Pancreas (tissue), 10 donors: ENCODE measurements around the gene SPEM2. TPM values are rescaled to one million over a fixed set of nuclear protein-coding genes. Genes with fewer than 3 reads are reported as not detected.
A peak's percentile ranks its signal among the peaks of the same experiment; 100 is the strongest.

ENCODE experiments used
- ATAC-seq, 4 donors: fragments of 200-7000 bp; cut with Tn5 transposase; one replicate each; pipeline versions ENCODE4 v1.8.0 to v1.9.1; 2020; ENCODE audit warnings: mild to moderate bottlenecking in 4 of 4, moderate library complexity in 4 of 4
- DNase-seq, 6 donors: peaks; one replicate each; pipeline ENCODE4 v3.0.0-alpha.2; 2020
- FAIRE-seq: peaks from 2 replicates; lab custom pipeline; 2012; peaks lifted over from hg19 to GRCh38; lab: Jason Lieb, UNC
- H3K27ac ChIP-seq, 4 donors: fragments of 200-600 bp; sonication (generic); 1 replicate in 3 of 4; 2 replicates in 1 of 4; pipeline versions ENCODE4 v1.5.0 to v1.8.0; 2020
- H3K27me3 ChIP-seq, 4 donors: fragments of 200-600 bp; one replicate each; pipeline ENCODE4 v1.8.0; 2021
- H3K36me3 ChIP-seq, 3 donors: fragments of 200-600 bp; sonication (generic) in 1 of 3; one replicate each; pipeline versions ENCODE4 v1.5.0 to v1.8.0; 2020 to 2021
- H3K4me1 ChIP-seq, 3 donors: fragments of 200-600 bp; one replicate each; pipeline ENCODE4 v1.8.0; 2021
- H3K4me3 ChIP-seq, 4 donors: fragments of 200-600 bp; sonication (generic) in 2 of 4; one replicate each; pipeline versions ENCODE4 v1.5.0 to v1.8.0; 2020 to 2021
- H3K9me3 ChIP-seq, 4 donors: fragments of 200-600 bp; one replicate each; pipeline ENCODE4 v1.8.0; 2021
- WGBS, 2 donors: extraction: QIAGEN DNeasy Blood & Tissue Kit; methylation state at CpG; one replicate each; pipeline ENCODE4 v1.1.7; 2013; 5-methylcytosine and 5-hydroxymethylcytosine counted together
- intact Hi-C, 3 donors: fragments of 100-400 bp; cut with DNase I; formaldehyde crosslinking; loops; one replicate each; pipeline versions ENCODE4 v1.11.1 to v1.14.2; 2022
- polyA plus RNA-seq, 2 donors: library from polyadenylated mRNA; stranded (reverse); fragments of 200-250 nt; gene quantifications; one replicate each; pipeline ENCODE4 v1.2.3, GENCODE V29; 2013
- total RNA-seq, 6 donors: library from RNA; stranded (reverse); fragmentation: NEBNext Ultra II Directional in 4 of 6; extraction: Animal tissue kit (Norgen Biotek cat#: 25700) in 4 of 6; gene quantifications; one replicate each; pipeline versions ENCODE4 v1.2.1 to v1.2.4, GENCODE V29; 2021 to 2023
- TF ChIP-seq, protein P1 (sequence below), 4 donors: fragments of 200-600 bp; sonication (generic) in 3 of 4; IDR thresholded peaks; one replicate each; pipeline versions ENCODE4 v1.5.0 to v1.8.0; 2021; ENCODE audit warnings: antibody characterized with exemption in 4 of 4
- donor health status: healthy with polysubstance abuse.
- donor health status: DM: no; HTN: no; CAD: no; lungs with moderate emphysema.
- donor health status: DM: no; HTN: no; CAD: no.
- donor health status: control.
- donor health status: control.
- donor health status: Bipolar disorder and iron deficiency.
- donor health status: DM: yes; HTN: yes; CAD: no.
- donor health status: DM: no; HTN: no; CAD: no.
- donor health status: DM: no; HTN: no; CAD: no.
- donor health status: DM: yes; HTN: yes; CAD: no.

Gene SPEM2
- total and polyA plus RNA-seq, 8 donors = not detected

DNA sequence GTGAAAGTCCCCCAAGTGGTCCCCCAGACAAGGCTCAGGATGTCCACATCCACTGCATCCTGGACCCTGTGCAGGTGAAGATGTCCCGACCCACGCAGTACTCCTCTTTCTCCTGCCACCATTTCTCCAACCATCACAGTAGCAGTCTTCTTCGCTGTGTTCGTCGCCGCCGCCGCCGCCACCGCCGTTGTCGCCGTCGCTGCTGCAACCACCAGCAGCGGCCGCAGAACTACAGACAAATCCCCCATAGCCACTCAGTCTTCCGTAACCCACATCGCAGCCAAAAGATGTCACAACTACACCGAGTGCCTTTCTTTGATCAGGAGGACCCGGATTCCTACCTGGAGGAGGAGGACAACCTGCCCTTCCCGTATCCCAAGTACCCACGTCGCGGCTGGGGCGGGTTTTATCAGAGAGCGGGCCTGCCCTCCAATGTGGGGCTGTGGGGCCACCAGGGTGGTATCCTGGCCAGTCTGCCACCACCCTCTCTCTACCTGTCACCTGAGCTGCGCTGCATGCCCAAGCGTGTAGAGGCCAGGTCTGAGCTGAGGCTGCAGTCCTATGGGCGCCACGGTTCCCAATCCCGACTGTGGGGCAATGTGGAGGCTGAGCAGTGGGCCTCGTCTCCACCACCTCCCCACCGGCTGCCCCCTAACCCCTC lies 917 bp downstream of the SPEM2 start:
- Histone ChIP-seq H3K4me1 (no peaks in the 10 kb centered on the region), H3K4me3 (no peak overlapping the region), H3K36me3 (no peaks in the 10 kb centered on the region), H3K27ac (no peak overlapping the region), H3K27me3 (no peaks in the 10 kb centered on the region), H3K9me3 (no peaks in the 10 kb centered on the region)
- TF ChIP-seq, protein P1, sequence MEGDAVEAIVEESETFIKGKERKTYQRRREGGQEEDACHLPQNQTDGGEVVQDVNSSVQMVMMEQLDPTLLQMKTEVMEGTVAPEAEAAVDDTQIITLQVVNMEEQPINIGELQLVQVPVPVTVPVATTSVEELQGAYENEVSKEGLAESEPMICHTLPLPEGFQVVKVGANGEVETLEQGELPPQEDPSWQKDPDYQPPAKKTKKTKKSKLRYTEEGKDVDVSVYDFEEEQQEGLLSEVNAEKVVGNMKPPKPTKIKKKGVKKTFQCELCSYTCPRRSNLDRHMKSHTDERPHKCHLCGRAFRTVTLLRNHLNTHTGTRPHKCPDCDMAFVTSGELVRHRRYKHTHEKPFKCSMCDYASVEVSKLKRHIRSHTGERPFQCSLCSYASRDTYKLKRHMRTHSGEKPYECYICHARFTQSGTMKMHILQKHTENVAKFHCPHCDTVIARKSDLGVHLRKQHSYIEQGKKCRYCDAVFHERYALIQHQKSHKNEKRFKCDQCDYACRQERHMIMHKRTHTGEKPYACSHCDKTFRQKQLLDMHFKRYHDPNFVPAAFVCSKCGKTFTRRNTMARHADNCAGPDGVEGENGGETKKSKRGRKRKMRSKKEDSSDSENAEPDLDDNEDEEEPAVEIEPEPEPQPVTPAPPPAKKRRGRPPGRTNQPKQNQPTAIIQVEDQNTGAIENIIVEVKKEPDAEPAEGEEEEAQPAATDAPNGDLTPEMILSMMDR (IDR thresholded peaks at IDR 0.05) = no peak
- no peak for FAIRE-seq
- ATAC-seq = no peak
- intact Hi-C loops = no loop called here
- 87 to 90% methylated on average over 33 of the region's 33 CpGs for WGBS, 2 donors
- peak in 1 of 6 donors; percentile 30 for DNase-seq

DNA sequence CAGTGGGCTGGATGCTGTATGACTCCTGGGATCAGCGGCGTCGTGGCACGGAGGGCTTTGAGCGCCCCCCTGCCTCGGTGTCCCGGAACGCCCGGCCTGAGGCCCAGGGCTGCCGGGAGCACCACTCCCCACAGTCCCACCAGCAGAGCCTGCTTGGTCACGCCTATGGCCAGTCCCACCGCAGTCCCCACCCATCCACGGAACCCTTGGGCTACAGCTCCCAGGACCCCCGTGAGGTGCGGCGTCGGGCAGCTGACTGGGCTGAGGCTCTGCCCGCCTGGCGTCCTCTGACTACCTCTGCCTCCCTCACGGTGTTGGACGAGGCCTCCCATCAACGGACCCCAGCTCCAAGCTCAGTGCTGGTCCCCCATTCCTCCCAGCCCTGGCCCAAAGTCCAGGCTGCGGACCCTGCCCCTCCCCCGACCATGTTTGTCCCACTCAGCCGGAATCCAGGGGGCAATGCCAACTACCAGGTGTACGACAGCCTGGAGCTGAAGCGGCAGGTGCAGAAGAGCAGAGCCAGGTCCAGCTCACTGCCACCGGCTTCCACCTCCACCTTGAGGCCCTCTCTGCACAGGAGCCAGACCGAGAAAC lies 1.6 kb downstream of the SPEM2 start:
- H3K9me3 ChIP-seq = no peaks in the 10 kb centered on the region
- ATAC-seq = no peak
- TF ChIP-seq, protein P1 (IDR thresholded peaks at IDR 0.05) = no peak
- WGBS, 2 donors = 84 to 92% methylated on average over 29 of the region's 29 CpGs
- H3K4me1 ChIP-seq = no peaks in the 10 kb centered on the region
- intact Hi-C loops = no loop called here
- no peak for FAIRE-seq
- no peaks in the 10 kb centered on the region for H3K36me3 ChIP-seq
- no peak overlapping the region for H3K27ac ChIP-seq
- H3K4me3 ChIP-seq = no peak overlapping the region
- DNase-seq = peak in 2 of 6 donors; percentile 36 to 71
- H3K27me3 ChIP-seq = no peaks in the 10 kb centered on the region

DNA sequence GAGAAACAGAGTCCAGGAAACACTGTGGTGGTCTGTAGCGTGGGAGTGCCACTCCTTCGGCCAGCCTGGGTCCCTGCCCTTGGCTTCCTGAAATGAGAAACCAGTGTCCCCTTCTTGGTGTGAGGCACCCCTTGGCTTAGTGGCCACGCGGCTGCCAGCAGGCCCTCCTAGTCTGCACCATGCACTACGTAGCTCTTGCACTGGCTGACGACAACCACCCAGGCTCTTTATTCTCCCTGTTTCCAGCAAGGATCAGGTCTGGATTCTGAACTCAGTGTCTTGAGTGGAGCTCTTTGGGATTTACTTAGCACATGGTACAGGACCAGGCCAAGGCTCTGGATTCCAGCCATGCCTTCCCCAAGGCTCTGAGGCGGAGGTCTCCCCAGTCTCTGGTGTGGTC lies 2.1 kb downstream of the SPEM2 start:
- no peaks in the 10 kb centered on the region for H3K36me3 ChIP-seq
- no peak for FAIRE-seq
- 89 to 92% methylated on average over 7 of the region's 7 CpGs for WGBS, 2 donors
- ATAC-seq = no peak
- H3K27ac ChIP-seq = no peak overlapping the region
- H3K4me1 ChIP-seq = no peaks in the 10 kb centered on the region
- TF ChIP-seq, protein P1 (IDR thresholded peaks at IDR 0.05) = no peak
- no peak for DNase-seq
- H3K9me3 ChIP-seq = no peaks in the 10 kb centered on the region
- no peak overlapping the region for H3K4me3 ChIP-seq
- intact Hi-C loops = no loop called here
- no peaks in the 10 kb centered on the region for H3K27me3 ChIP-seq

DNA sequence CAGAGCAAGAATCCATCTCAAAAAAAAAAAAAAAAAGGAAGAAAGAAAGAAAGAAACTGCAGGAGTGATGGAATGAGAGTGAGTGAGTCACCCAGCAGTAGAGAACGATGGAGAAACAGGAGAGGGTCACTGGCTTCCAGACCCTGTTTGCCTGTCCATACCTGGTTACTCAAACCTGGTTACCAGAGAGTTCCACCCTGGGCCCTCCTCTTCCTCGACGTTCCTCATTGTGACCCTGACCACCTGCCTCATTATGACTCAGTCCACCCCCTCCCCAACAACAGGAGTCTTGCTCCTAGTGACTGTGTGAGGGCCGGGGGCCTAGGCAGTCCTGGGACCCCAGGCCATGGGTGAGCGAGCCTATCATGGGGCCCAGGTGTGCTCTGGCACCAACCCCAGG lies 3.1 kb downstream of the SPEM2 start, which contains the start of gene SPEM3:
TSS of gene SPEM3 (plus strand) at position 301 of the 400 bp plus-strand sequence. CDS start at position 347, 46 bp downstream.
- WGBS, 2 donors = 46 to 64% methylated on average over 5 of the region's 5 CpGs
- DNase-seq (no peak), ATAC-seq (no peak), FAIRE-seq (no peak)
- Histone ChIP-seq H3K27me3 (no peaks in the 10 kb centered on the region), H3K27ac (no peak within 1 kb of the TSS), H3K9me3 (no peaks in the 10 kb centered on the region), H3K4me3 (no peak within 1 kb of the TSS), H3K36me3 (no peaks in the 10 kb centered on the region), H3K4me1 (no peaks in the 10 kb centered on the region)
- TF ChIP-seq, protein P1 (IDR thresholded peaks at IDR 0.05) = no peak
- intact Hi-C loops = no loop called here

DNA sequence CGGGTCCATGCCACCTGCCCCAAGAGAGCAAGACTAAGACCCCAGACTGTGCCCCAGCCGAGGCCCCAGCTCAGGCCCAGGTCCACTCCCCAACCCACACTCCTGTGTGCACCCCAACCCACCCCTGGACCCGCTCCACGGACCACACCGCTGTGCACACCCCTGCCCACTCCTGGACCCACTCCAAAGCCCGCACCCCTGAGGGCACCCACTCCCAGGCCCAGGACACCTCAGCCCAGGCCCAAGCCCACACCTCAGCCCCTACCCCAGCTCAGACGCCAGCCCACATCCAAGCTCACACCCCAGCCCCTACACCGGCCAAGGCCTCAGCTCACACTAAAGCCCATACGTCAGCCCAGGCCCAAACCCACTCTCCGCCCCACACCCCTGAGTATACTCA lies 4.3 kb downstream of the SPEM2 start:
- H3K27me3 ChIP-seq = no peaks in the 10 kb centered on the region
- H3K4me3 ChIP-seq = no peak overlapping the region
- DNase-seq (peak in 1 of 6 donors; percentile 74), ATAC-seq (no peak), FAIRE-seq (no peak)
- intact Hi-C loops = loop anchor here in 2 of 3 donors (10.0 kb wide), 1 partner anchor 75 kb away; the partner anchor contains the start of genes KCTD11 (in 2 of the 2) and TMEM95 (in 2 of the 2)
- no peak overlapping the region for H3K27ac ChIP-seq
- no peaks in the 10 kb centered on the region for H3K36me3 ChIP-seq
- no peaks in the 10 kb centered on the region for H3K9me3 ChIP-seq
- TF ChIP-seq, protein P1 (IDR thresholded peaks at IDR 0.05) = no peak
- H3K4me1 ChIP-seq = no peaks in the 10 kb centered on the region
- WGBS, 2 donors = 84 to 90% methylated on average over 10 of the region's 10 CpGs
